Measurements from ENCODE around the gene PPFIBP1.

The PPFIBP1 gene

DNA sequence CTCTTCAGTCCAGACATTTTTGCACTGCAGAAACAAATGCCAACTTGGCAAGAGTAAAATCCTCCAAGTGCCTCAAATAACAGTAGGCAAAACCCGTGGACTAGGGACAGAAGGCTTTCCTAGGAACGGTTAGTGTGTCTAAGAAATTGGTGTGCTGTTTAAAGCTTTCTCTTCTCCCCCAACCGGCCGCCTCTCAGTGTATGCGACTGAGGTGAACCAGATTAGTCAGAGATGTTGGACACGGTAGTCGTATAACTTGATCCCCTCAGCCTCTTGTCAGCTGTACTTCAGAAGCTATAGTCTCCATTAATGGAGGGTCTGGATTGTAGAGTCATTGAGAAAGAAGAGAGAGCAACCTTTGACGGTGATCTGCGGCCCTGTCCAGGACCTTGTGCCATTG, 21.7 kb downstream of the PPFIBP1 start:
- DNase-seq (ENCODE audit: low spot score) (no peak), ATAC-seq (ENCODE audit: low read depth) (no peak)
- Histone ChIP-seq H3K9me3 (ENCODE audit: severe bottlenecking) (no peaks in the 10 kb centered on the region), H3K4me3 (ENCODE audit: severe bottlenecking) (no peak overlapping the region), H3K4me1 (ENCODE audit: insufficient read depth, poor library complexity, severe bottlenecking) (peaks cover 49% of the 10 kb centered on the region), H3K27me3 (ENCODE audit: insufficient read depth, poor library complexity, severe bottlenecking) (no peaks in the 10 kb centered on the region), H3K27ac (ENCODE audit: poor library complexity, severe bottlenecking) (no peak overlapping the region), H3K36me3 (ENCODE audit: low read depth) (no peaks in the 10 kb centered on the region)
- TF ChIP-seq, protein P1, sequence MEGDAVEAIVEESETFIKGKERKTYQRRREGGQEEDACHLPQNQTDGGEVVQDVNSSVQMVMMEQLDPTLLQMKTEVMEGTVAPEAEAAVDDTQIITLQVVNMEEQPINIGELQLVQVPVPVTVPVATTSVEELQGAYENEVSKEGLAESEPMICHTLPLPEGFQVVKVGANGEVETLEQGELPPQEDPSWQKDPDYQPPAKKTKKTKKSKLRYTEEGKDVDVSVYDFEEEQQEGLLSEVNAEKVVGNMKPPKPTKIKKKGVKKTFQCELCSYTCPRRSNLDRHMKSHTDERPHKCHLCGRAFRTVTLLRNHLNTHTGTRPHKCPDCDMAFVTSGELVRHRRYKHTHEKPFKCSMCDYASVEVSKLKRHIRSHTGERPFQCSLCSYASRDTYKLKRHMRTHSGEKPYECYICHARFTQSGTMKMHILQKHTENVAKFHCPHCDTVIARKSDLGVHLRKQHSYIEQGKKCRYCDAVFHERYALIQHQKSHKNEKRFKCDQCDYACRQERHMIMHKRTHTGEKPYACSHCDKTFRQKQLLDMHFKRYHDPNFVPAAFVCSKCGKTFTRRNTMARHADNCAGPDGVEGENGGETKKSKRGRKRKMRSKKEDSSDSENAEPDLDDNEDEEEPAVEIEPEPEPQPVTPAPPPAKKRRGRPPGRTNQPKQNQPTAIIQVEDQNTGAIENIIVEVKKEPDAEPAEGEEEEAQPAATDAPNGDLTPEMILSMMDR (IDR thresholded peaks at IDR 0.05; ENCODE audit: poor library complexity, severe bottlenecking): no peak

DNA sequence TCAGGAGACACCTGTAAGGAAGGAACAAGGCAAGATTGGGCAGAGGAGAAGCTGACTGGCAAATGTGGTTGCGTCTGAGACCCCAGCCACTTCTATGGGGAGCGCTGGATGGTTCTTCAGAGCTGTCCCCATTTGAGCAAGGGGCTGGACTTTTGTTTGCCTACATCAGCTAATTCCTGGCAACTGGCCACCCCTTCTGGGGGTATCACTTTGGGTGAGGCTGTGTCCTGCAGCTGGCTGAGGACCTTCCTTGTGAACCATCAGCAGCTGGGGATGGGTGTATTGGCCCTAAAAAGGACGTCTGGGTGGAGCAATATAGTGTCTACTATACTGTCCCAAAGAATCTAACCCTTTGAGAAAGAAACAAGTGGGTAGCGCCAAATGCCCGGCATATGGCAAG, 23.6 kb downstream of the PPFIBP1 start:
- Histone ChIP-seq H3K27me3 (ENCODE audit: insufficient read depth, poor library complexity, severe bottlenecking) (no peaks in the 10 kb centered on the region), H3K4me3 (ENCODE audit: severe bottlenecking) (no peak overlapping the region), H3K27ac (ENCODE audit: poor library complexity, severe bottlenecking) (peak overlapping the region; percentile 96), H3K9me3 (ENCODE audit: severe bottlenecking) (no peaks in the 10 kb centered on the region), H3K4me1 (ENCODE audit: insufficient read depth, poor library complexity, severe bottlenecking) (peaks cover 33% of the 10 kb centered on the region), H3K36me3 (ENCODE audit: low read depth) (no peaks in the 10 kb centered on the region)
- TF ChIP-seq, protein P1 (IDR thresholded peaks at IDR 0.05; ENCODE audit: poor library complexity, severe bottlenecking): no peak
- ATAC-seq (ENCODE audit: low read depth): no peak
- DNase-seq (ENCODE audit: low spot score): no peak

DNA sequence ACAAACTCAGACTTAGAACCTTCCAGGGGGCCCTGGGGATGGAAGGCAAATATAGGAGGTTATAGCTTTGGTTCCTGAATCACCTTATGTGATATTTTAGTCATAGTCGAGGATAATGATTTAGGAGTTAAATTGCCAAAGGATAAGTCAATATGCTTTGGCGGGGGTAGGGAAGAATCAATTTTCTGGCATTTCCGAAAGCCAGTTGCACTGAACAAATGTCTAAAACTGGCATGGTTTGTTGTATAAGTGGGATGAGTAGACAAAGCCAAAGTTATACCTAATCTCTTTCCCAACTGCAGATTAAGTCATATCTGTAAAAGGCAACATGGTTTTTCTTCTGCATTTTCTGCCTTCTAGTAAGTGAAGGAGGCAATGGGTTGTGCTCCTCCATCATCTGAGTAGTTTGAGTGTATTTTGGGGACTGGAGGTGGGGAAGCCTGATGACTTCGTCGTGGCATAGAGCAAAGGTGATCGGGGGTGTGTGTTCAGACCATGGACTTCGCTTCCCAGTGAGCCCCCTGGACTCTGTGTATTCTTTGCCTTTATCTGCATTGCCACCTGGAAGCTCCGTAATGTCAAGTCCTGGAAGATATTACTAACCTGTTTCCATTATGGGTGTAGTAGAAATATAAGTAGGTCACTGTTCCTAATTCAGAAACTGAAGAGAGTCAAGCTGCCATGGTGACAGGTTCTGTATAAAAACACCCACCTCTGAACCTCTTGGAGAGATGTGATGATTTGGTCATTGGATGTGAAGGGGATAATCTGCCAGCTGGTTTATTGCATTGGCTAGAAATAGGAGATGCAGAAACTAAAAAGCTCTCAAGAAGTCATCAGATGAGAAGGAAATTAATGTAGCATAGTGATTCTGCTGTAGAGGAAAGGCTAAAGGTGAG, 24.5 kb downstream of the PPFIBP1 start:
- Histone ChIP-seq H3K4me3 (ENCODE audit: severe bottlenecking) (no peak overlapping the region), H3K4me1 (ENCODE audit: insufficient read depth, poor library complexity, severe bottlenecking) (peaks cover 24% of the 10 kb centered on the region), H3K36me3 (ENCODE audit: low read depth) (no peaks in the 10 kb centered on the region), H3K9me3 (ENCODE audit: severe bottlenecking) (no peaks in the 10 kb centered on the region), H3K27me3 (ENCODE audit: insufficient read depth, poor library complexity, severe bottlenecking) (no peaks in the 10 kb centered on the region), H3K27ac (ENCODE audit: poor library complexity, severe bottlenecking) (peak overlapping the region; percentile 96)
- no peak for DNase-seq (ENCODE audit: low spot score)
- TF ChIP-seq, protein P1 (IDR thresholded peaks at IDR 0.05; ENCODE audit: poor library complexity, severe bottlenecking): no peak
- no peak for ATAC-seq (ENCODE audit: low read depth)

DNA sequence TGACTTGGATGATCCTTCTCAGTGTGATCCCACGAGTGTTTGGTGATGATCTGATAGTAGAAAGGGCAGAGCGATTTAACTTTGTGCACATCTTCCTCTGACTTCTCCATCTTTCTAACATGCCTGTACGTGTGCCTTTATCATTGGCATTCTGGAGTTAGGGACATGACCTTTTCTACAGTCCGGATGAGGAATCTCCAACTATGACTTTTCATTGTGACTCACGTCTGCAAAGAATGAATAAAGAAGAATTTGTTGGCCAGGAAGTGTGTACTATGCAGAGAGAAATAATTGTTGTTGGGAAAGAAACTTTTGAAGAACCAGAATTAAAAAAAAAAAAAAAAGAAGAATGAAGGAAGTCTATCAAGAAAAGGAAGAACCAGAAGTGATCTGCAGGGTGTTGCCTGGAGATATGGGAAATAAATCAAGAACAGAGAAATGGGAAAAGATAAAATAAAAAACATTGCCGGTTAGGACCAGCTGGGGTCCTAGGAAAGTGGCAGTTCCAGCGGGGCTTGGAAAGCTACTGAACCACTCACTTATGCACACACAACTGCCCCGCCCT, 25.3 kb downstream of the PPFIBP1 start:
- TF ChIP-seq, protein P1 (IDR thresholded peaks at IDR 0.05; ENCODE audit: poor library complexity, severe bottlenecking): no peak
- ATAC-seq (ENCODE audit: low read depth): peak; percentile 78
- peaks cover 27% of the 10 kb centered on the region for H3K4me1 ChIP-seq (ENCODE audit: insufficient read depth, poor library complexity, severe bottlenecking)
- no peaks in the 10 kb centered on the region for H3K36me3 ChIP-seq (ENCODE audit: low read depth)
- H3K9me3 ChIP-seq (ENCODE audit: severe bottlenecking): no peaks in the 10 kb centered on the region
- H3K4me3 ChIP-seq (ENCODE audit: severe bottlenecking): no peak overlapping the region
- DNase-seq (ENCODE audit: low spot score): no peak
- H3K27ac ChIP-seq (ENCODE audit: poor library complexity, severe bottlenecking): peak overlapping the region; percentile 96
- H3K27me3 ChIP-seq (ENCODE audit: insufficient read depth, poor library complexity, severe bottlenecking): no peaks in the 10 kb centered on the region

Data from RWPE2 (cell line).